ENCODE results near the gene ERBB4.
"Not testable (repeated sequence)": the region's sequence is repeated elsewhere in the genome, so short reads cannot be mapped to it uniquely, and the experiment has no call there.

The ERBB4 gene

GRCh38 chr2:211564441-211564840, 974.2 kb downstream of the ERBB4 start:
- Histone ChIP-seq H3K27me3 (ENCODE audit: insufficient read depth, low read depth) (no peaks in the 10 kb centered on the region), H3K9ac (no peak overlapping the region), H3K36me3 (ENCODE audit: insufficient read depth) (no peaks in the 10 kb centered on the region), H4K20me1 (ENCODE audit: insufficient read depth) (no peaks in the 10 kb centered on the region), H3K4me2 (no peak overlapping the region), H3K79me2 (ENCODE audit: insufficient read depth, low read depth) (no peaks in the 10 kb centered on the region), H3K4me1 (ENCODE audit: low read depth, poor library complexity, severe bottlenecking) (no peaks in the 10 kb centered on the region), H3K4me3 (IDR thresholded peaks at IDR 0.05; ENCODE audit: insufficient read depth, low read depth, low read length) (no peak overlapping the region), H2AFZ (ENCODE audit: low read depth) (no peak overlapping the region), H3K27ac (no peak overlapping the region)
- no peak for TF ChIP-seq CTCF (conservative IDR thresholded peaks at IDR 0.05; ENCODE audit: low read depth, low read length)

- Histone ChIP-seq H3K4me3 (IDR thresholded peaks at IDR 0.05; ENCODE audit: insufficient read depth, low read depth, low read length) (no peak overlapping the region), H3K4me1 (ENCODE audit: low read depth, poor library complexity, severe bottlenecking) (no peaks in the 10 kb centered on the region), H3K36me3 (ENCODE audit: insufficient read depth) (no peaks in the 10 kb centered on the region), H3K79me2 (ENCODE audit: insufficient read depth, low read depth) (no peaks in the 10 kb centered on the region), H4K20me1 (ENCODE audit: insufficient read depth) (no peaks in the 10 kb centered on the region), H3K9ac (no peak overlapping the region), H3K27me3 (ENCODE audit: insufficient read depth, low read depth) (no peaks in the 10 kb centered on the region), H3K27ac (no peak overlapping the region), H2AFZ (ENCODE audit: low read depth) (no peak overlapping the region), H3K4me2 (no peak overlapping the region)
- TF ChIP-seq CTCF (conservative IDR thresholded peaks at IDR 0.05; ENCODE audit: low read depth, low read length): no peak
These were observed 993.0 kb downstream of the ERBB4 start for GRCh38 chr2:211545582-211545981.

GRCh38 chr2:211534632-211535031, 1004.0 kb downstream of the ERBB4 start:
- H3K27ac ChIP-seq: no peak overlapping the region
- no peak for TF ChIP-seq CTCF (conservative IDR thresholded peaks at IDR 0.05; ENCODE audit: low read depth, low read length)

DNA sequence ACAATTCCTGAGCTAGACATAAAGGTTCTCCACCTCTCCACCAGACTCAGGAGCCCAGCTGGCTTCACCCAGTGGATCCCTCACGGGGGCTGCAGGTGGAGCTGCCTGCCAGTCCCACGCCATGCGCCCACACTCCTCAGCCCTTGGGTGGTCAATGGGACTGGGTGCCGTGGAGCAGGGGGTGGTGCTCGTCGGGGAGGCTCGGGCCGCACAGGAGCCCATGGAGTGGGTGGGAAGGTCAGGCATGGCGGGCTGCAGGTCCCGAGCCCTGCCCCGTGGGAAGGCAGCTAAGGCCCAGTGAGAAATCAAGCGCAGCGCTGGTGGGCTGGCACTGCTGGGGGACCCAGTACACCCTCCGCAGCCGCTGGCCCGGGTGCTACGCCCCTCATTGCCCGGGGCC, 1014.4 kb downstream of the ERBB4 start:
- not testable (repeated sequence) for H4K20me1 ChIP-seq (ENCODE audit: insufficient read depth)

More at GRCh38 chr2:211534632-211535031, 1004.0 kb downstream of the ERBB4 start:
- H2AFZ ChIP-seq (ENCODE audit: low read depth): no peak overlapping the region
- no peak overlapping the region for H3K9ac ChIP-seq
- H3K4me1 ChIP-seq (ENCODE audit: low read depth, poor library complexity, severe bottlenecking): no peaks in the 10 kb centered on the region
- H3K36me3 ChIP-seq (ENCODE audit: insufficient read depth): no peaks in the 10 kb centered on the region
- no peaks in the 10 kb centered on the region for H3K79me2 ChIP-seq (ENCODE audit: insufficient read depth, low read depth)
- H3K4me3 ChIP-seq (IDR thresholded peaks at IDR 0.05; ENCODE audit: insufficient read depth, low read depth, low read length): no peak overlapping the region
- H4K20me1 ChIP-seq (ENCODE audit: insufficient read depth): no peaks in the 10 kb centered on the region
- H3K27me3 ChIP-seq (ENCODE audit: insufficient read depth, low read depth): no peaks in the 10 kb centered on the region
- H3K4me2 ChIP-seq: no peak overlapping the region

DNA sequence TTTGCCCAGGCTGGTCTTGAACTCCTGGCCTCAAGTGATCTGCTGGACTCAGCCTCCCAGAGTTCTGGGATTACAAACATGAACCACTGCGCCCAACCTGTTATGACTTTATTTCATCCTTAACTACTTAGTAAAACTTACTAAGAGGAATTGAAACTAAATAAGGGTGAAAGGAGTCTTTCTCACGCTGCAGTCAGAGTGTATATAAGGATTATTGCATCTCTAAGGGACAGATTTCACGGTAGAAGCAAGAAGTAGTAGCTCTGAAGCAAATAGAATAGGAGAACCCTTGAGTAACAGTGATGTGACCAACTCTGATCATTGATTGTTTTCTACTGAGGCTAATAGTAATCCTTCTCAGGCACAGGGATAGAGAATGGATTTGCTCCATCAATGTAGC, 1022.1 kb downstream of the ERBB4 start:
- H3K36me3 ChIP-seq (ENCODE audit: insufficient read depth): no peaks in the 10 kb centered on the region

More for the DNA sequence above, 1014.4 kb downstream of the ERBB4 start:
- not testable (repeated sequence) for H3K27ac ChIP-seq; H3K4me1 ChIP-seq (ENCODE audit: low read depth, poor library complexity, severe bottlenecking); H3K4me2 ChIP-seq; H3K27me3 ChIP-seq (ENCODE audit: insufficient read depth, low read depth); H3K4me3 ChIP-seq (IDR thresholded peaks at IDR 0.05; ENCODE audit: insufficient read depth, low read depth, low read length); H3K9ac ChIP-seq; H2AFZ ChIP-seq (ENCODE audit: low read depth); H3K36me3 ChIP-seq (ENCODE audit: insufficient read depth); H3K79me2 ChIP-seq (ENCODE audit: insufficient read depth, low read depth)

More for the DNA sequence above, 1022.1 kb downstream of the ERBB4 start:
- H3K79me2 ChIP-seq (ENCODE audit: insufficient read depth, low read depth): no peaks in the 10 kb centered on the region
- H3K4me2 ChIP-seq: no peak overlapping the region
- no peak overlapping the region for H3K27ac ChIP-seq
- H3K9ac ChIP-seq: no peak overlapping the region
- no peak overlapping the region for H3K4me3 ChIP-seq (IDR thresholded peaks at IDR 0.05; ENCODE audit: insufficient read depth, low read depth, low read length)
- no peaks in the 10 kb centered on the region for H3K4me1 ChIP-seq (ENCODE audit: low read depth, poor library complexity, severe bottlenecking)
- no peak overlapping the region for H2AFZ ChIP-seq (ENCODE audit: low read depth)
- no peak for TF ChIP-seq CTCF (conservative IDR thresholded peaks at IDR 0.05; ENCODE audit: low read depth, low read length)
- no peaks in the 10 kb centered on the region for H3K27me3 ChIP-seq (ENCODE audit: insufficient read depth, low read depth)
- H4K20me1 ChIP-seq (ENCODE audit: insufficient read depth): no peaks in the 10 kb centered on the region

All from KMS-11 (cell line).